GM12891 (cell line): ENCODE data around the gene ZBTB9.

Source experiments
- PAX5 ChIP-seq: IDR thresholded peaks from 2 replicates; pipeline ENCODE4 v1.6.1; 2011; ENCODE audit warnings: low read length, moderate library complexity, mild to moderate bottlenecking; ENCODE audit not compliant: insufficient read depth, severe bottlenecking
- POLR2A ChIP-seq: IDR thresholded peaks from 2 replicates; pipeline ENCODE4 v1.6.1; 2011; ENCODE audit warnings: low read depth, low read length, control low read depth
- POLR2AphosphoS5 ChIP-seq: IDR thresholded peaks from 2 replicates; pipeline ENCODE4 v1.6.1; 2011; ENCODE audit warnings: low read depth, low read length, control low read depth
- TAF1 ChIP-seq: IDR thresholded peaks from 2 replicates; pipeline ENCODE4 v1.6.1; 2011; ENCODE audit warnings: low read depth, low read length, control low read depth

DNA sequence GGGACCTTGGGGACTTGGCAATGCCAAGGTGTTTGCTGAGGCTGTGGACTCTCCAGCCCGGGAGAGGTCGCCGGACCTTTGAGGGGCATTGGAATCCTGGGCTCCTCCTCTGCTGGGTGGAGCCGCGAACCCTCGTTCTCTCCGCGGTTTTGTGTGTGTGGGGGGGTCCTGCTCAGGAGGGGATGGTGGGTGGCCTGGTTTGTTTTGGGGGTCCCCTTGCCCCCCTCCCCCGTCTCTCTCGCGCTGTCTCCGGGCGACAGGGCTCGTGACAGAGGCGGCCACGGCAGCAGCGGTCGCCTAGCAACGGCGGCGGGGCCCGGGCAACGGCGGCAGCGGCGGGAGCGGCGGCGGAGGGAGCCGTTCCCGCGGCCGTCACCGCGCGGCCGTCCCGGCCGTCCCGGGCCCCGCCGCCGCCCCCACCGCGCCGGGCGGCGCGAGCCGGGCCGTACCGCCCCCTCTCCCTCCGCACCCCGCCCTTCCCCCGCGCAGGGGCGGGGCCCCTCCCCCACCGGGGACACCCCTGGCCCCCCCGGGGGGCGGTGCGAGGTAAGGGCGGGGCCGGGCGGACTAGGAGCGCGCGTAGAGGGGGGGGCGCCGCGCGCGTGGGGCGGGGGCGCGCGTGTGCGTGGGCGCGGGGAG is 26.7 kb upstream of the ZBTB9 start:
- TF ChIP-seq POLR2A: no peak
- no peak for TF ChIP-seq TAF1
- TF ChIP-seq PAX5: no peak
- TF ChIP-seq POLR2AphosphoS5: no peak
